OCI-LY1 (cell line): ENCODE measurements around the gene SLIT3.

ENCODE experiments used
- CTCF ChIP-seq: fragments of 200-600 bp; sonication (generic), shearing (Covaris generic); IDR thresholded peaks from 2 replicates; pipeline ENCODE4 v1.5.1; 2017; ENCODE audit warnings: mild to moderate bottlenecking, antibody characterized with exemption, low read length, moderate library complexity, mixed read lengths
- EZH2 ChIP-seq: fragments of 200-600 bp; sonication (generic), shearing (Covaris generic); IDR thresholded peaks from 2 replicates; pipeline ENCODE4 v1.8.0; 2017; ENCODE audit warnings: borderline replicate concordance, mixed run types, mild to moderate bottlenecking, antibody characterized with exemption, low read length, moderate library complexity, mixed read lengths

DNA sequence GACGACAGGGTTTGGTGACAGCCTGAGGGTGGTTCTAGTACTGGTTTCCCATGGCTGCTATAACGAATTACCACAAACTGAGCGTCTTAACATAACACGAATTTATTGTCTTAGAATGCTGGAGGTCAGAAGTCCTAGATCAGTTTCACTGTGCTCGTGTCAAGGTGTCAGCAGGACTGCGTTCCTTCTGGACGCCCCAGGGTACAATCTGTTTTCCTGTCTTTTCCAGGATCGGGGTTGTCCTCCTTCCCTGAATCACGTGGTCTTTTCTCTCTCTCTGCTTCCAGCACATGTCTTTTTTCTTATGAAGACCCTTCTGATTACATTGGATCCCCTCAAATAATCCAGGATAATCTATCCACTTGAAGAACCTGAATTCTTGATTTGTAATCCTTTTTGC lies 430.0 kb downstream of the SLIT3 start:
- no peak for TF ChIP-seq CTCF
- TF ChIP-seq EZH2, result no peak
